Measurements from ENCODE around the gene PTGES3L. TPM values are rescaled to one million over a fixed set of nuclear protein-coding genes. Genes with fewer than 3 reads are reported as not detected.
"Not testable (repeated sequence)": the region's sequence is repeated elsewhere in the genome, so short reads cannot be mapped to it uniquely, and the experiment has no call there.

The PTGES3L gene
- polyA plus RNA-seq, 1 experiment = 1.9 TPM

DNA sequence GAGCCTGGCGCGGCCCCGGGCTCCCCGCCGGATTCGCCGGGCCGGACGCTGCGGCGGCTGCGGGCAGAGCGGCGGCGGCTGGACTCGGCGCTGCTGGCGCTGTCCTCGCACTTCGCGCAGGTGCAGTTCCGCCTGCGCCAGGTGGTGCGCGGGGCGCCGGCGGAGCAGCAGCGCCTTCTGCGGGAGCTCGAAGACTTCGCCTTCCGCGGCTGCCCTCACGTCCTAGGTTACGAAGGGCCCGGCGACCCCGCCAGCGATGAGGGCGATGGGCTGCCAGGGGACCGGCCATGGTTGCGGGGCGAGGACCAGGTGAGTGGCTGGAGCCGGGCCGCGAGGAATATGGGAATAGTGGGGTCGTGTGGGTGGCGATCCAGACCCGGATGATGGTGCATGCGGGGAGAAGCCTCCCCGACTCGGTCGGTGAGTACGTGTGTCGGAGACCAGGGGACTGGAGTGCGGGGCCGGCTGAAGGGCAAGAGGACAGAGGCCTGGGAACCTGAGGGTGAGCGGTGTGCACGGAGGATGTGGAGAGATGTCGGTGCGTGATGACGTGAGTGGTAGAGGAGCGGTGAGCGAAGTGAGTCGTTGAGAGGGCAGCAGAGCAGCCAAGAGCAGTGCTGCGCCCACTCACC, 1.0 kb upstream of the PTGES3L start:
- peak overlapping the region; percentile 87 for H3K4me3 ChIP-seq (ENCODE audit: low read depth, low read length)
- H3K27me3 ChIP-seq (ENCODE audit: control insufficient read depth, insufficient read depth, low read length) = no peaks in the 10 kb centered on the region
- no peak for DNase-seq (ENCODE audit: low read depth, low spot score)
- POLR2A ChIA-PET = interaction anchor here (1.5 kb wide), 1 partner anchor 17 kb away, joined by 7 read pairs; the partner anchor contains the start of gene RPL27
- no peaks in the 10 kb centered on the region; the same call in 1 of the 2 replicates for H3K9me3 ChIP-seq (ENCODE audit: control insufficient read depth, insufficient read depth, low read length)
- CTCF ChIA-PET = no interaction called here
- no peak overlapping the region for H3K27ac ChIP-seq (ENCODE audit: low read depth, low read length)
- TF ChIP-seq, protein P1, sequence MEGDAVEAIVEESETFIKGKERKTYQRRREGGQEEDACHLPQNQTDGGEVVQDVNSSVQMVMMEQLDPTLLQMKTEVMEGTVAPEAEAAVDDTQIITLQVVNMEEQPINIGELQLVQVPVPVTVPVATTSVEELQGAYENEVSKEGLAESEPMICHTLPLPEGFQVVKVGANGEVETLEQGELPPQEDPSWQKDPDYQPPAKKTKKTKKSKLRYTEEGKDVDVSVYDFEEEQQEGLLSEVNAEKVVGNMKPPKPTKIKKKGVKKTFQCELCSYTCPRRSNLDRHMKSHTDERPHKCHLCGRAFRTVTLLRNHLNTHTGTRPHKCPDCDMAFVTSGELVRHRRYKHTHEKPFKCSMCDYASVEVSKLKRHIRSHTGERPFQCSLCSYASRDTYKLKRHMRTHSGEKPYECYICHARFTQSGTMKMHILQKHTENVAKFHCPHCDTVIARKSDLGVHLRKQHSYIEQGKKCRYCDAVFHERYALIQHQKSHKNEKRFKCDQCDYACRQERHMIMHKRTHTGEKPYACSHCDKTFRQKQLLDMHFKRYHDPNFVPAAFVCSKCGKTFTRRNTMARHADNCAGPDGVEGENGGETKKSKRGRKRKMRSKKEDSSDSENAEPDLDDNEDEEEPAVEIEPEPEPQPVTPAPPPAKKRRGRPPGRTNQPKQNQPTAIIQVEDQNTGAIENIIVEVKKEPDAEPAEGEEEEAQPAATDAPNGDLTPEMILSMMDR (IDR thresholded peaks at IDR 0.05; ENCODE audit: low read depth, low read length) = no peak

DNA sequence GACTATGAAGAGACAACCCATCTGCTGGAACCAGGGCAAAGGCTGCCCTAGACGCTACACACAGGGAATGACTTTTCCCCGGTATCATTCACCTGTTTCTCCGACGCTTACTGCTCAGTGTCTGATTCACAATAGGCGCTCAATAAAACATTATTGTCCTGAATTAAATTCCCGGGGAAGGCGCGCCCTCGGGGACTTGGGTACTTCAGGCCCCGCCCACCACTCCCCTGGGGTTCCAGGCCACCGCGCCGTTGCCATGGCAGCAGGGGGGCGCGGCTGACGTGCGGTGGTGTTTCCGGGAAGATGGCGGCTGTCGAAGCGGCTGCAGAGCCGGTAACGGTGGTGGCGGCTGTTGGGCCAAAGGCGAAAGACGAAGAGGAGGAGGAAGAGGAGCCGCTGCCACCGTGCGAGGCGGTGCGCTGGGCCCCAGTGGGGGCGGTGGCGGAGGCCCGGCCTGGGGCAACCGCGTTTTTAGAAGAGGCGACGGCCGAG, 440 bp upstream of the PTGES3L start, which contains the start of gene RUNDC1:
Gene RUNDC1, plus strand, starts transcription at position 292 of the 492 bp plus-strand sequence. Its CDS starts 12 bp downstream, at position 304.
- ChIA-PET POLR2A (interaction anchor here (1.5 kb wide), 1 partner anchor 18 kb away, joined by 7 read pairs; the partner anchor contains the start of gene RPL27), CTCF (interaction anchor here (1.3 kb wide), 1 partner anchor 17 kb away, joined by 6 read pairs; the partner anchor contains the start of gene RPL27)
- TF ChIP-seq, protein P1 (IDR thresholded peaks at IDR 0.05; ENCODE audit: low read depth, low read length) = no peak
- H3K9me3 ChIP-seq (ENCODE audit: control insufficient read depth, insufficient read depth, low read length) = no peaks in the 10 kb centered on the region; the same call in 1 of the 2 replicates
- peak within 1 kb of the TSS; percentile 52 for H3K27ac ChIP-seq (ENCODE audit: low read depth, low read length)
- DNase-seq (ENCODE audit: low read depth, low spot score) = peak; percentile 52
- peak within 1 kb of the TSS; percentile 87 for H3K4me3 ChIP-seq (ENCODE audit: low read depth, low read length)
- no peaks in the 10 kb centered on the region for H3K27me3 ChIP-seq (ENCODE audit: control insufficient read depth, insufficient read depth, low read length)

DNA sequence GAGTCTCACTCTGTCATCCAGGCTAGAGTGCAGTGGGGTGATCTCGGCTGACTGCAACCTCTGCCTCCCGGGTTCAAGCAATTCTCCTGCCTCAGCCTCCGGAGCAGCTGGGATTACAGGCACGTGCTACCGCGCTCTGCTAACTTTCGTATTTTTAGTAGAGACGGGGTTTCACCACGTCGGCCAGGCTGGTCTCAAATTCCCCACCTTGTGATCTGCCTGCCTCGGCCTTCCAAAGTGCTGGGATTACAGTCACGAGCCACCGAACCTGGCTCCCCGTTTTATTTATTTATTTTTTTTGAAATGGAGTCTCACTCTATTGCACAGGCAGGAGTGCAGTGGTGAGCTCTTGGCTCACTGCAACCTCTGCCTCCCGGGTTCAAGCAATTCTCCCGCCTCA, 4.2 kb downstream of the PTGES3L start:
- CTCF ChIA-PET = interaction anchor here (1.7 kb wide), 1 partner anchor 23 kb away, joined by 3 read pairs; the partner anchor contains the start of gene RPL27
- not testable (repeated sequence) for DNase-seq (ENCODE audit: low read depth, low spot score); H3K27ac ChIP-seq (ENCODE audit: low read depth, low read length); H3K9me3 ChIP-seq (ENCODE audit: control insufficient read depth, insufficient read depth, low read length); H3K27me3 ChIP-seq (ENCODE audit: control insufficient read depth, insufficient read depth, low read length); H3K4me3 ChIP-seq (ENCODE audit: low read depth, low read length)
- POLR2A ChIA-PET = interaction anchor here (1.1 kb wide), 1 partner anchor 11 kb away, joined by 5 read pairs; no protein-coding TSS in a partner anchor

DNA sequence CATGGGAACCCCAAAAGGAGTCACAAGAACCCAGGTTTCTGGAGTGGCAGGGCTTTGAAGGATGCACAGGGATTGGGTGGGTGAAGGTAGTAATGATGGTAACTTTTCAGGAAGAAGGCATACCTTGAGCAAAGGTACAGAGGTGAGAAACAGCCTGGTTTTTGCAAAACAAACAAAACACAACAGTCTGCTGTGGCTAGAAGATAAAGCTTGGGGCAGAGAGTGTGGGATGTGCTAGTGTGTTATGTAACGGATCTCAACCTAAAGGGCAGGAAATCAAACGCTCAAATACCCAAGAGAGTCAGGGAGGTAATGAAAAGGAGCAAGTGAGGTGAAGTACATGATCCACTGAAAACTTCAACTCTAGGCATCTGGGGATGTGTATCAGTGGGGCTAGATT, 4.6 kb downstream of the PTGES3L start:
- no peak for DNase-seq (ENCODE audit: low read depth, low spot score)
- H3K27me3 ChIP-seq (ENCODE audit: control insufficient read depth, insufficient read depth, low read length) = no peaks in the 10 kb centered on the region
- CTCF ChIA-PET = interaction anchor here (1.7 kb wide), 1 partner anchor 23 kb away, joined by 3 read pairs; the partner anchor contains the start of gene RPL27
- H3K27ac ChIP-seq (ENCODE audit: low read depth, low read length) = no peak overlapping the region
- H3K4me3 ChIP-seq (ENCODE audit: low read depth, low read length) = no peak overlapping the region
- TF ChIP-seq, protein P1 (IDR thresholded peaks at IDR 0.05; ENCODE audit: low read depth, low read length) = no peak
- POLR2A ChIA-PET = no interaction called here
- no peaks in the 10 kb centered on the region for H3K9me3 ChIP-seq (ENCODE audit: control insufficient read depth, insufficient read depth, low read length)

DNA sequence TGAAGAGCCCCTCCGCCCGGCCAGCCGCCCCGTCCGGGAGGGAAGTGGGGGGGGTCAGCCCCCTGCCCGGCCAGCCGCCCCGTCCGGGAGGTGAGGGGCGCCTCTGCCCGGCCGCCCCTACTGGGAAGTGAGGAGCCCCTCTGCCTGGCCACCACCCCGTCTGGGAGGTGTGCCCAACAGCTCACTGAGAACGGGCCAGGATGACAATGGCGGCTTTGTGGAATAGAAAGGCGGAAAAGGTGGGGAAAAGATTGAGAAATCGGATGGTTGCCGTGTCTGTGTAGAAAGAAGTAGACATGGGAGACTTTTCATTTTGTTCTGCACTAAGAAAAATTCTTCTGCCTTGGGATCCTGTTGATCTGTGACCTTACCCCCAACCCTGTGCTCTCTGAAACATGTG, 6.6 kb downstream of the PTGES3L start:
- CTCF ChIA-PET; H3K9me3 ChIP-seq (ENCODE audit: control insufficient read depth, insufficient read depth, low read length); H3K4me3 ChIP-seq (ENCODE audit: low read depth, low read length); DNase-seq (ENCODE audit: low read depth, low spot score); H3K27ac ChIP-seq (ENCODE audit: low read depth, low read length); H3K27me3 ChIP-seq (ENCODE audit: control insufficient read depth, insufficient read depth, low read length); POLR2A ChIA-PET: not testable (repeated sequence)

DNA sequence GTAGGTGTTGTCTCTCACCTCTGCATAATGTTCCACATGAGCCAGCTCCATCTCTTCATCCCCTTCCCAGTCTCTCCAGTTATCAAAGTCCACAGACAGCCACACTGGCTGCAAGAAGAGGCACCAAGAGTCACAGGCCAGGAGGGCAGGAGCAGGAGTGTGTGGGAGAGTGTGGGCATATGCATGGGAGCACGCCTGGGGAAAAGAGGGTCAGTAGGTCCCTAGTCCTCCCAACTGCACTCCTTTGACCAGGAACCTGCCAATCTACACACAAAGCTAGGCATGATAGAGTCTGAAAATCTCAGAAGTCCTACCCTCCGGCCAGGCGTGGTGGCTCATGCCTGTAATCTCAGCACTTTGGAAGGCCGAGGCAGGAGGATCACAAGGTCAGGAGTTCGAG, 8.3 kb downstream of the PTGES3L start:
- no peaks in the 10 kb centered on the region for H3K9me3 ChIP-seq (ENCODE audit: control insufficient read depth, insufficient read depth, low read length)
- POLR2A ChIA-PET = no interaction called here
- H3K4me3 ChIP-seq (ENCODE audit: low read depth, low read length) = no peak overlapping the region
- H3K27ac ChIP-seq (ENCODE audit: low read depth, low read length) = no peak overlapping the region
- H3K27me3 ChIP-seq (ENCODE audit: control insufficient read depth, insufficient read depth, low read length) = no peaks in the 10 kb centered on the region
- no peak for DNase-seq (ENCODE audit: low read depth, low spot score)
- CTCF ChIA-PET = no interaction called here
- TF ChIP-seq, protein P1 (IDR thresholded peaks at IDR 0.05; ENCODE audit: low read depth, low read length) = no peak

All from AG04450 (cell line).